ENCODE data around the gene TSHZ2.
A peak's percentile ranks its signal among the peaks of the same experiment; 100 is the strongest.

Gene TSHZ2

GRCh38 chr20:52972190-52972937 is at the start of gene TSHZ2:
Gene TSHZ2, plus strand, starts transcription at chr20:52972358. Its CDS starts 936 bp downstream, at chr20:52973294.
- Histone ChIP-seq H4K20me1 (ENCODE audit: insufficient read depth, low read length) (no peaks in the 10 kb centered on the region), H3K4me1 (ENCODE audit: low read length) (peaks cover 35% of the 10 kb centered on the region), H3K36me3 (replicated peaks; ENCODE audit: low read depth, low read length) (no peaks in the 10 kb centered on the region), H3K27ac (ENCODE audit: low read length) (peak within 1 kb of the TSS; percentile 86), H3K9ac (ENCODE audit: low read length) (peak within 1 kb of the TSS; percentile 97), H3K9me3 (ENCODE audit: insufficient read depth, low read length) (no peaks in the 10 kb centered on the region), H3K27me3 (ENCODE audit: low read depth, low read length) (no peaks in the 10 kb centered on the region), H3K4me2 (ENCODE audit: low read length) (peak within 1 kb of the TSS; percentile 95), H3K79me2 (ENCODE audit: low read length) (peaks cover 28% of the 10 kb centered on the region), H2AFZ (ENCODE audit: low read depth, low read length) (peak within 1 kb of the TSS; percentile 44), H3K4me3 (ENCODE audit: low read length) (peak within 1 kb of the TSS; percentile 82)
- no peak for TF ChIP-seq CTCF (IDR thresholded peaks at IDR 0.05; ENCODE audit: low read depth, low read length)
- TF ChIP-seq EZH2phosphoT487 (IDR thresholded peaks at IDR 0.05; ENCODE audit: low read depth): no peak

GRCh38 chr20:52922436-52922835 is 49.7 kb upstream of the TSHZ2 start:
- H3K9me3 ChIP-seq (ENCODE audit: insufficient read depth, low read length): no peaks in the 10 kb centered on the region
- peaks cover 18% of the 10 kb centered on the region for H3K27me3 ChIP-seq (ENCODE audit: low read depth, low read length)
- TF ChIP-seq EZH2phosphoT487 (IDR thresholded peaks at IDR 0.05; ENCODE audit: low read depth) (no peak), CTCF (IDR thresholded peaks at IDR 0.05; ENCODE audit: low read depth, low read length) (no peak)
- H4K20me1 ChIP-seq (ENCODE audit: insufficient read depth, low read length): no peaks in the 10 kb centered on the region
- H3K9ac ChIP-seq (ENCODE audit: low read length): no peak overlapping the region
- no peak overlapping the region for H3K4me3 ChIP-seq (ENCODE audit: low read length)
- H2AFZ ChIP-seq (ENCODE audit: low read depth, low read length): no peak overlapping the region
- no peak overlapping the region for H3K4me2 ChIP-seq (ENCODE audit: low read length)
- H3K79me2 ChIP-seq (ENCODE audit: low read length): no peaks in the 10 kb centered on the region
- H3K36me3 ChIP-seq (replicated peaks; ENCODE audit: low read depth, low read length): no peaks in the 10 kb centered on the region
- no peak overlapping the region for H3K27ac ChIP-seq (ENCODE audit: low read length)
- no peaks in the 10 kb centered on the region for H3K4me1 ChIP-seq (ENCODE audit: low read length)

- no peak overlapping the region for H3K4me2 ChIP-seq (ENCODE audit: low read length)
- no peak overlapping the region for H3K4me3 ChIP-seq (ENCODE audit: low read length)
- no peak for TF ChIP-seq CTCF (IDR thresholded peaks at IDR 0.05; ENCODE audit: low read depth, low read length)
- H3K27me3 ChIP-seq (ENCODE audit: low read depth, low read length): peaks cover 17% of the 10 kb centered on the region
- H3K4me1 ChIP-seq (ENCODE audit: low read length): no peaks in the 10 kb centered on the region
- no peak overlapping the region for H3K9ac ChIP-seq (ENCODE audit: low read length)
- no peak overlapping the region for H3K27ac ChIP-seq (ENCODE audit: low read length)
- no peaks in the 10 kb centered on the region for H3K36me3 ChIP-seq (replicated peaks; ENCODE audit: low read depth, low read length)
- H4K20me1 ChIP-seq (ENCODE audit: insufficient read depth, low read length): no peaks in the 10 kb centered on the region
- no peaks in the 10 kb centered on the region for H3K9me3 ChIP-seq (ENCODE audit: insufficient read depth, low read length)
- H3K79me2 ChIP-seq (ENCODE audit: low read length): no peaks in the 10 kb centered on the region
- no peak overlapping the region for H2AFZ ChIP-seq (ENCODE audit: low read depth, low read length)
Measured at GRCh38 chr20:52923123-52923937, 48.8 kb upstream of the TSHZ2 start.
